Measurements from ENCODE around the gene SUPT20H.

Gene SUPT20H

DNA sequence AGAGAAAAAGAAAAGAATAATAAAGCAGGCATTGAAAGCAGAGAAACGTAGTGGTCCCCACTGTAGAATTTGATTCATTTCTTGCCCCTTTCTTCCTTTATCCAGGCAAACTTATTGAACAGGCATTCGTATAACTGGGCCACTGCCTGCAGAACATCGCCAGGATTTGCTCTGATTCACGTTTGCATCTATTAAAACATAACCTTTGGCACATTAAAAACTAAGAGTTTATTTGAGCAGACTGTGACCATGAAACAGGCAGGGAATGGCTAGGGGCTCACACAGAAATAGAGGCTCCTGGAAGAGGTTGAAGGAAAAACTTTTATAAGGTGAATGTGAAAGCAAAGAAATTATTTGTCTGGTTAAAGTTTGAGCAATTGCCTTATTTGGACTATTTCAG, 12.5 kb upstream of the SUPT20H start:
- Histone ChIP-seq H3K9me2 (replicated peaks; ENCODE audit: insufficient read depth, low read length) (no peaks in the 10 kb centered on the region), H3K27me3 (ENCODE audit: low read length) (no peaks in the 10 kb centered on the region), H3F3A (ENCODE audit: insufficient read depth) (no peaks in the 10 kb centered on the region), H3K4me3 (ENCODE audit: insufficient read depth, low read length, poor library complexity, severe bottlenecking) (no peak overlapping the region), H3K9ac (ENCODE audit: low read length) (no peak overlapping the region), H3K4me2 (ENCODE audit: low read depth, low read length, poor library complexity, severe bottlenecking) (no peak overlapping the region), H3K27ac (ENCODE audit: low read depth, low read length) (no peak overlapping the region), H4K20me1 (ENCODE audit: low read depth, low read length) (no peaks in the 10 kb centered on the region), H2AFZ (ENCODE audit: low read depth, low read length, severe bottlenecking) (no peak overlapping the region), H3K36me3 (ENCODE audit: low read length) (no peaks in the 10 kb centered on the region), H3K9me3 (ENCODE audit: insufficient read depth, low read length) (no peaks in the 10 kb centered on the region), H3K79me2 (ENCODE audit: insufficient read depth, low read length) (no peaks in the 10 kb centered on the region)
- no peak for TF ChIP-seq EZH2phosphoT487 (conservative IDR thresholded peaks at IDR 0.05; ENCODE audit: low read length)
- TF ChIP-seq, protein P1, sequence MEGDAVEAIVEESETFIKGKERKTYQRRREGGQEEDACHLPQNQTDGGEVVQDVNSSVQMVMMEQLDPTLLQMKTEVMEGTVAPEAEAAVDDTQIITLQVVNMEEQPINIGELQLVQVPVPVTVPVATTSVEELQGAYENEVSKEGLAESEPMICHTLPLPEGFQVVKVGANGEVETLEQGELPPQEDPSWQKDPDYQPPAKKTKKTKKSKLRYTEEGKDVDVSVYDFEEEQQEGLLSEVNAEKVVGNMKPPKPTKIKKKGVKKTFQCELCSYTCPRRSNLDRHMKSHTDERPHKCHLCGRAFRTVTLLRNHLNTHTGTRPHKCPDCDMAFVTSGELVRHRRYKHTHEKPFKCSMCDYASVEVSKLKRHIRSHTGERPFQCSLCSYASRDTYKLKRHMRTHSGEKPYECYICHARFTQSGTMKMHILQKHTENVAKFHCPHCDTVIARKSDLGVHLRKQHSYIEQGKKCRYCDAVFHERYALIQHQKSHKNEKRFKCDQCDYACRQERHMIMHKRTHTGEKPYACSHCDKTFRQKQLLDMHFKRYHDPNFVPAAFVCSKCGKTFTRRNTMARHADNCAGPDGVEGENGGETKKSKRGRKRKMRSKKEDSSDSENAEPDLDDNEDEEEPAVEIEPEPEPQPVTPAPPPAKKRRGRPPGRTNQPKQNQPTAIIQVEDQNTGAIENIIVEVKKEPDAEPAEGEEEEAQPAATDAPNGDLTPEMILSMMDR (IDR thresholded peaks at IDR 0.05; ENCODE audit: insufficient read depth, low read length, poor library complexity, severe bottlenecking), result no peak

DNA sequence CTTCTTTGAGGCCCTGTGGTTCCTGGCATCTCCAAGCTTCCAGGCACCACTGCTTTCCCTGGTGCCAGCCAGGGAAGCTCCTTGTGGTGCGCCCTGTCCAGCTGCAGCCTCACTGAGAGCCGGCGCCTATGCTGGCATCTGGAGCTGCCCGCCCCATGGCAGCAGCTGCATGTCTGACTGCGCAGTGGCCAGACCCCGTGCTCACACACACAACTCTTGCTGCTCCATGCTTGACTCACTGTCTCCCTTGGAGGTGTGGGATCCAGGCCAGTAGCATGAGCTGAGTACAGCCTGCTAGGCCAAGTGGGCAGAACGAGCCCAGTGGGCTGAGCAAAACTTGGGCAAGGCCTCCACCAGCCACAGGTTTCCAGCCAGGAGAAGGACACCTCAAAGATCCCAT, 11.5 kb upstream of the SUPT20H start:
- Histone ChIP-seq H3K4me3 (ENCODE audit: insufficient read depth, low read length, poor library complexity, severe bottlenecking) (no peak overlapping the region), H3K9ac (ENCODE audit: low read length) (no peak overlapping the region)

GRCh38 chr13:37070145-37070695, 10.7 kb upstream of the SUPT20H start:
- Histone ChIP-seq H3K9me2 (replicated peaks; ENCODE audit: insufficient read depth, low read length) (no peaks in the 10 kb centered on the region), H3K9ac (ENCODE audit: low read length) (no peak overlapping the region), H3K27ac (ENCODE audit: low read depth, low read length) (no peak overlapping the region), H3K36me3 (ENCODE audit: low read length) (no peaks in the 10 kb centered on the region), H3K9me3 (ENCODE audit: insufficient read depth, low read length) (no peaks in the 10 kb centered on the region), H4K20me1 (ENCODE audit: low read depth, low read length) (no peaks in the 10 kb centered on the region), H3K4me3 (ENCODE audit: insufficient read depth, low read length, poor library complexity, severe bottlenecking) (no peak overlapping the region), H3F3A (ENCODE audit: insufficient read depth) (no peaks in the 10 kb centered on the region), H2AFZ (ENCODE audit: low read depth, low read length, severe bottlenecking) (no peak overlapping the region), H3K4me2 (ENCODE audit: low read depth, low read length, poor library complexity, severe bottlenecking) (no peak overlapping the region), H3K27me3 (ENCODE audit: low read length) (no peaks in the 10 kb centered on the region), H3K79me2 (ENCODE audit: insufficient read depth, low read length) (no peaks in the 10 kb centered on the region)
- TF ChIP-seq EZH2phosphoT487 (conservative IDR thresholded peaks at IDR 0.05; ENCODE audit: low read length), result no peak
- TF ChIP-seq, protein P1 (IDR thresholded peaks at IDR 0.05; ENCODE audit: insufficient read depth, low read length, poor library complexity, severe bottlenecking), result no peak

More for the DNA sequence above, 11.5 kb upstream of the SUPT20H start:
- Histone ChIP-seq H3K4me2 (ENCODE audit: low read depth, low read length, poor library complexity, severe bottlenecking) (no peak overlapping the region), H3K27me3 (ENCODE audit: low read length) (no peaks in the 10 kb centered on the region), H3K9me3 (ENCODE audit: insufficient read depth, low read length) (no peaks in the 10 kb centered on the region), H3K9me2 (replicated peaks; ENCODE audit: insufficient read depth, low read length) (no peaks in the 10 kb centered on the region), H3K36me3 (ENCODE audit: low read length) (no peaks in the 10 kb centered on the region), H4K20me1 (ENCODE audit: low read depth, low read length) (no peaks in the 10 kb centered on the region), H3K27ac (ENCODE audit: low read depth, low read length) (no peak overlapping the region), H3F3A (ENCODE audit: insufficient read depth) (no peaks in the 10 kb centered on the region), H2AFZ (ENCODE audit: low read depth, low read length, severe bottlenecking) (no peak overlapping the region), H3K79me2 (ENCODE audit: insufficient read depth, low read length) (no peaks in the 10 kb centered on the region)
- TF ChIP-seq, protein P1 (IDR thresholded peaks at IDR 0.05; ENCODE audit: insufficient read depth, low read length, poor library complexity, severe bottlenecking), result no peak
- TF ChIP-seq EZH2phosphoT487 (conservative IDR thresholded peaks at IDR 0.05; ENCODE audit: low read length), result no peak
